Keratinocyte (primary cell): Measurements from ENCODE around the gene BACE1-AS. TPM values are rescaled to one million over a fixed set of nuclear protein-coding genes. Genes with fewer than 3 reads are reported as not detected.

Source experiments
- DNase-seq: peaks from one replicate; pipeline ENCODE4 v3.0.0-alpha.2; 2011; ENCODE audit warnings: low read depth, missing footprints, low spot score
- FAIRE-seq: peaks from 2 replicates; lab custom pipeline; 2011; peaks lifted over from hg19 to GRCh38; lab: Jason Lieb, UNC
- H2AFZ ChIP-seq: 2 replicates; pipeline ENCODE4 v1.6.0; 2012; ENCODE audit warnings: low read length, control low read depth, inconsistent platforms; ENCODE audit not compliant: control insufficient read depth
- H3K27ac ChIP-seq: 2 replicates; pipeline ENCODE4 v1.5.1; 2011; ENCODE audit warnings: low read length; ENCODE audit not compliant: control insufficient read depth, insufficient read depth
- H3K27me3 ChIP-seq: 3 replicates; pipeline ENCODE4 v1.6.0; 2011; ENCODE audit warnings: low read length; ENCODE audit not compliant: control insufficient read depth, insufficient read depth; ENCODE audit errors: extremely low read depth
- H3K36me3 ChIP-seq, 2 experiments: 2 replicates in 1 of 2; 3 replicates in 1 of 2; pipeline ENCODE4 v1.5.1; 2011; ENCODE audit warnings: low read length in 2 of 2, mild to moderate bottlenecking in 1 of 2; ENCODE audit not compliant: control insufficient read depth in 2 of 2, insufficient read depth in 2 of 2; ENCODE audit errors: extremely low read depth in 1 of 2
- H3K4me1 ChIP-seq: 3 replicates; pipeline ENCODE4 v1.5.1; 2011; ENCODE audit warnings: low read length; ENCODE audit not compliant: control insufficient read depth, insufficient read depth; ENCODE audit errors: extremely low read depth
- H3K4me2 ChIP-seq: 3 replicates; pipeline ENCODE4 v1.6.0; 2011; ENCODE audit warnings: low read depth, low read length; ENCODE audit not compliant: control insufficient read depth, insufficient read depth; ENCODE audit errors: extremely low read depth
- H3K4me3 ChIP-seq, 3 experiments: fragments of 200-600 bp in 1 of 3; sonication (generic) in 1 of 3; 2 replicates in 2 of 3; 3 replicates in 1 of 3; pipeline ENCODE4 v1.5.1; 2011 to 2016; ENCODE audit warnings: low read length in 3 of 3, mild to moderate bottlenecking in 3 of 3, control low read depth in 2 of 3, inconsistent platforms in 1 of 3, low read depth in 1 of 3, mixed read lengths in 1 of 3, mixed run types in 1 of 3, moderate library complexity in 1 of 3; ENCODE audit not compliant: control insufficient read depth in 2 of 3, insufficient read depth in 2 of 3; ENCODE audit errors: extremely low read depth in 1 of 3
- H3K79me2 ChIP-seq: 2 replicates; pipeline ENCODE4 v1.6.0; 2012; ENCODE audit warnings: low read length; ENCODE audit not compliant: control insufficient read depth, insufficient read depth
- H3K9ac ChIP-seq: 3 replicates; pipeline ENCODE4 v1.6.0; 2011; ENCODE audit warnings: low read length; ENCODE audit not compliant: control insufficient read depth, insufficient read depth; ENCODE audit errors: extremely low read depth
- H3K9me1 ChIP-seq: 3 replicates; pipeline ENCODE4 v1.6.0; 2011; ENCODE audit warnings: low read length; ENCODE audit not compliant: control insufficient read depth, insufficient read depth; ENCODE audit errors: extremely low read depth
- H3K9me3 ChIP-seq: 2 replicates; pipeline ENCODE4 v1.5.1; 2012; ENCODE audit warnings: low read depth, low read length; ENCODE audit not compliant: control insufficient read depth
- H4K20me1 ChIP-seq: 3 replicates; pipeline ENCODE4 v1.6.0; 2011; ENCODE audit warnings: low read length; ENCODE audit not compliant: control insufficient read depth, insufficient read depth; ENCODE audit errors: extremely low read depth
- CTCF ChIP-seq, 3 experiments: IDR thresholded peaks in 1 of 3; conservative IDR thresholded peaks in 1 of 3; optimal IDR thresholded peaks in 1 of 3; 2 replicates in 2 of 3; 3 replicates in 1 of 3; pipeline versions ENCODE3 to v1.5.1; 2011; ENCODE audit warnings: low read length in 3 of 3, mild to moderate bottlenecking in 3 of 3, moderate library complexity in 2 of 3, control low read depth in 1 of 3, inconsistent platforms in 1 of 3; ENCODE audit not compliant: insufficient read depth in 2 of 3; ENCODE audit errors: extremely low read depth in 1 of 3
- EZH2 ChIP-seq: IDR thresholded peaks from one replicate; pipeline ENCODE4 v1.6.1; 2012; ENCODE audit warnings: inconsistent platforms, mild to moderate bottlenecking, low read length, moderate library complexity
- dilution Hi-C: fragments of 300-500 bp; cut with MboI; formaldehyde crosslinking; loops from one replicate; pipeline ENCODE4 v1.7.0; 2020; ENCODE audit warnings: low sequenced_read_pairs; ENCODE audit not compliant: extremely low pct_ligation_motif_present
- polyA plus RNA-seq, 5 experiments: library from polyadenylated mRNA; depleted of rRNA in 3 of 5; stranded (reverse) in 3 of 5; stranded (forward) in 1 of 5; unstranded in 1 of 5; fragments of >200 nt; gene quantifications; 1 replicate in 1 of 5; 2 replicates in 3 of 5; 3 replicates in 1 of 5; pipeline versions ENCODE4 v1.2.1 to v1.2.3, GENCODE V29; 2011 to 2012; ENCODE audit warnings: missing spikeins in 2 of 5, low read depth in 1 of 5, low replicate concordance in 1 of 5

The BACE1-AS gene
- polyA plus RNA-seq, 1 donor (not counting 4 experiments of a cell fraction or from before 2014, with no cell fraction given), result 2.2 TPM

DNA sequence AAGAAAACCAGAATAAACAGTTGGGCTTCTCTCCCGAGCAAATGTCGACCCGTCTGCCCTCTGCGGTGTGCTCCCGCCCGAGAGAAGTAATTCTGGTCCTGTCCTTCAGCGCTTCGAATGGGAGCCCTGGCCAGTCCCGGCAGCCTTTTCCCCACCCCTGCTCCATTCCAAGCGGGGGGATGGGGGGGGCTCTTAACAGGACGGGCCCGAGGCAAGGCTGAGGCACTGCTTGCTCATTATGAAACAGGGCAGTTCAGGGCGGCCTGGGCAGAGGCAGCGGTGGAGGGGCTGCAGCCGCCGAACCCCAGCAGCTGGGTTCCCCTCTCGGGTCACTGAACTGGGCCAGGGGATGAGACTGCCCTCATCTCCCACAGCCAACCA is 9.1 kb downstream of the BACE1-AS start:
- H3K4me2 ChIP-seq, result no peak overlapping the region
- H3K36me3 ChIP-seq, result no peaks in the 10 kb centered on the region
- no peaks in the 10 kb centered on the region for H3K4me1 ChIP-seq
- no peaks in the 10 kb centered on the region for H3K27me3 ChIP-seq
- H3K9me3 ChIP-seq, result no peaks in the 10 kb centered on the region
- H3K9me1 ChIP-seq, result no peaks in the 10 kb centered on the region
- no peak overlapping the region for H2AFZ ChIP-seq
- no peaks in the 10 kb centered on the region for H3K79me2 ChIP-seq
- FAIRE-seq (no peak), DNase-seq (no peak)
- TF ChIP-seq CTCF (optimal IDR thresholded peaks at IDR 0.05 in 1 of 3, IDR thresholded peaks at IDR 0.05 in 1 of 3, conservative IDR thresholded peaks at IDR 0.05 in 1 of 3; ENCODE audit: extremely low read depth in 1 of 3, insufficient read depth in 2 of 3, low read length in 3 of 3) (no peak), EZH2 (no peak)
- no peak overlapping the region for H3K9ac ChIP-seq
- dilution Hi-C loops, result no loop called here
- H3K27ac ChIP-seq, result no peak overlapping the region
- no peak overlapping the region for H3K4me3 ChIP-seq
- no peaks in the 10 kb centered on the region for H4K20me1 ChIP-seq

DNA sequence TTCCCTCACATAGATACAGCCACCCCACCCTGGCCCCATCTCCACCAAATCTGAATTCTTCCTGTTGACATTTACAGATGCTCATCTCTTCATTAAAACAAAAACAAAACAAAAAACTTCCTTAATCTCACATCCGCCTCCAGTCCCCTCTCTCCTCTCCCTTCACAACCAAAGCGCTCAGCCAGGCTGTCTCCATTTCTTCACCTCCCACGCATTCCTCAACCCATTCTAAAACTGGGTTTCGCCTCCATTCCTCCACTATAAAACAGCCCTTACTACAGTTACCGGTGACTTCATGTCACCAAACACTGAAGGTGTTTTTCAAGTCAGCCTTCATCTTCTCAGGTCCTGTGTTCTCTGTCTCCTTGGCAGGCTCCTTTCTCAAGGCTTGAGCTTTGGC is 9.6 kb downstream of the BACE1-AS start:
- FAIRE-seq, result no peak
- no peak overlapping the region for H2AFZ ChIP-seq
- no peaks in the 10 kb centered on the region for H3K79me2 ChIP-seq
- no peak for TF ChIP-seq CTCF (optimal IDR thresholded peaks at IDR 0.05 in 1 of 3, IDR thresholded peaks at IDR 0.05 in 1 of 3, conservative IDR thresholded peaks at IDR 0.05 in 1 of 3; ENCODE audit: extremely low read depth in 1 of 3, insufficient read depth in 2 of 3, low read length in 3 of 3)
- no peak for TF ChIP-seq EZH2
- H3K27ac ChIP-seq, result no peak overlapping the region
- no peaks in the 10 kb centered on the region for H3K4me1 ChIP-seq
- H3K9ac ChIP-seq, result no peak overlapping the region
- DNase-seq, result no peak
- no peaks in the 10 kb centered on the region for H3K27me3 ChIP-seq
- no peak overlapping the region for H3K4me3 ChIP-seq
- dilution Hi-C loops, result no loop called here
- H3K36me3 ChIP-seq, result no peaks in the 10 kb centered on the region
- H3K4me2 ChIP-seq, result no peak overlapping the region
- no peaks in the 10 kb centered on the region for H4K20me1 ChIP-seq
- H3K9me3 ChIP-seq, result no peaks in the 10 kb centered on the region
- no peaks in the 10 kb centered on the region for H3K9me1 ChIP-seq
